ENCODE measurements around the gene RAB8A.

Gene RAB8A

DNA sequence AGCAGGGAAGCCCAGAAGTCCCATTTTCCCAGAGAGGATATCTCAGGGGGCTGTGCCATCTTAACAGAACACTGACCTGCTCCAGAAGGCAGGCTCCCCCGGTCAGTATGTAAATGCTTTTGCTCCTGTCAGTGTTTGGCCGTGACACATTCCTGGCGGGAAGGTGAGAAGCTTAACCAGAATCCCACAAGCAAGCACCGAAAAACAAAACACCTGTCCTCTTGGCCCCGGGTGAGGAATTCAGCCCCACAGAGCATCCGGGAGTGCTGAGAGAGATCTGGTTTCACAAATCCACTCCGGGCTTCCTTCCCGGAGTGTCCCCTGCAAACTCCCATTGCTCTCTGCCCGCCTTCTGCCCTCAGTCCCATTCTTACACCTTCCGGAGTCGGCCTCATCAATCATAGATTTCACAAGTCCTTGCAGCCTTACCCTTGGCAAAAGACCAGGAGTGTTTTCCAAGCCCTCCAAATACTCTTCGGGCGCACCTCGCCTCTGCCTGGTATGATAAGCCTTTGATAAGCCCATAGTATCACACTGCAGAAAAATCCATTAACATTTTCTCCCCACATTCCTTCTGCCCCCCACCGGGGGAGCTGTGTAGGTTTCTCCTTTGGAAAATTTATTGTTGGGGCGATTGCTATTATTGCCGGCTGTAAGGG, 23.2 kb upstream of the RAB8A start:
- H3K4me1 ChIP-seq (ENCODE audit: insufficient read depth, low read length, severe bottlenecking) = peaks cover 5% of the 10 kb centered on the region
- no peaks in the 10 kb centered on the region for H3K79me2 ChIP-seq (ENCODE audit: insufficient read depth, low read length)
- H3K36me3 ChIP-seq (ENCODE audit: insufficient read depth, low read length) = peaks cover 20% of the 10 kb centered on the region; the same call in 1 of the 2 replicates
- no peaks in the 10 kb centered on the region for H3F3A ChIP-seq (ENCODE audit: insufficient read depth, low read length)
- no peak overlapping the region for H3K4me3 ChIP-seq (ENCODE audit: low read depth, low read length, poor library complexity, severe bottlenecking)
- H3K4me2 ChIP-seq (ENCODE audit: low read length) = no peak overlapping the region
- no peaks in the 10 kb centered on the region for H4K20me1 ChIP-seq (ENCODE audit: insufficient read depth, low read length)
- H2AFZ ChIP-seq (ENCODE audit: low read length) = no peak overlapping the region
- H3K27ac ChIP-seq (ENCODE audit: low read depth, low read length, poor library complexity, severe bottlenecking) = no peak overlapping the region
- no peaks in the 10 kb centered on the region for H3K9me3 ChIP-seq (ENCODE audit: low read length)
- H3K9me2 ChIP-seq (ENCODE audit: low read depth, low read length) = no peaks in the 10 kb centered on the region
- TF ChIP-seq EZH2 (IDR thresholded peaks at IDR 0.05; ENCODE audit: borderline replicate concordance, low read length) (no peak), CTCF (IDR thresholded peaks at IDR 0.05; ENCODE audit: low read length) (no peak)
- H3K9ac ChIP-seq (ENCODE audit: low read length) = no peak overlapping the region
- H3K27me3 ChIP-seq (ENCODE audit: insufficient read depth, low read length) = no peaks in the 10 kb centered on the region

DNA sequence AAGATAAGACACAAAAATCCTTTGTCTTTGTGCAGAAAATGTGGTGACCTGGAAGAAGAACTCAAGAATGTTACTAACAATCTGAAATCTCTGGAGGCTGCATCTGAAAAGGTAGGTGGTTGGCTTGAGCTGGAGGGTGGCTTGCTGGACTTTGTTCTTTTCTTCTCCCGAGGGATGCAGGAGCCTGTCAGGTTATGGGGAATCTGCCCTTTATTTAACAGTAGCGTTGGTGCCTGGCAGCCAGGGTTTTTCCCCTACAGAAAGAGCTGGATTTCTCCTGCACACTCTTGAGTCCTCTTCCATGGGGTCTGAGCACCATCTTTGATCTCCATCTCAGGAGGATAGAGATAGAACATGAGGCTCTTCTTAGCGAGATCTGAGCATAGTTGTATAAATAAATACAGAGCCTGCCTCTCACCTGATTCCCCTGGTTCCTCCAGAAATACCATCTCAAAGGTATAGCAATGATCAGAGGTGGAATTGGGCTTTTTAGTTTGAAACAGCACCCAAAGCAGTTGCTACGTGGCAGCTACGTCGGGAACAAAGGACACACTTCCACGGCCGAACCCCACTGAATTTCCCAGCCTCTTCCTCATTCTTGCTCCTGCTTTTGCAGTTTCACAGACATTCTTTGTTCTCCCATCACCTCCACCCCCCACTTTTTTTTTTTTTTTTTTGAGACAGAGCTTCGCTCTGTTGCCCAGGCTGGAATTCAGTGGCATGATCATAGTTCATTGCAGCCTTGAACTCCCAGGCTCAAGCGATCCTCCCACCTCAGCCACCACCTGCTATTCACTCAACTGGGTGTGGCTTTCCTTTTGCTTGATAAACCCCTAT, 22.5 kb upstream of the RAB8A start:
- Histone ChIP-seq H3K4me1 (ENCODE audit: insufficient read depth, low read length, severe bottlenecking) (peaks cover 5% of the 10 kb centered on the region), H3K9me3 (ENCODE audit: low read length) (no peaks in the 10 kb centered on the region), H3K9me2 (ENCODE audit: low read depth, low read length) (no peaks in the 10 kb centered on the region), H3F3A (ENCODE audit: insufficient read depth, low read length) (no peaks in the 10 kb centered on the region), H3K27ac (ENCODE audit: low read depth, low read length, poor library complexity, severe bottlenecking) (no peak overlapping the region), H2AFZ (ENCODE audit: low read length) (no peak overlapping the region), H3K4me2 (ENCODE audit: low read length) (no peak overlapping the region), H3K27me3 (ENCODE audit: insufficient read depth, low read length) (no peaks in the 10 kb centered on the region), H3K9ac (ENCODE audit: low read length) (no peak overlapping the region), H3K36me3 (ENCODE audit: insufficient read depth, low read length) (peaks cover 24% of the 10 kb centered on the region), H3K79me2 (ENCODE audit: insufficient read depth, low read length) (no peaks in the 10 kb centered on the region), H4K20me1 (ENCODE audit: insufficient read depth, low read length) (no peaks in the 10 kb centered on the region), H3K4me3 (ENCODE audit: low read depth, low read length, poor library complexity, severe bottlenecking) (no peak overlapping the region)
- TF ChIP-seq CTCF (IDR thresholded peaks at IDR 0.05; ENCODE audit: low read length) (no peak), EZH2 (IDR thresholded peaks at IDR 0.05; ENCODE audit: borderline replicate concordance, low read length) (no peak)

- no peaks in the 10 kb centered on the region for H3K27me3 ChIP-seq (ENCODE audit: insufficient read depth, low read length)
- no peak overlapping the region for H3K27ac ChIP-seq (ENCODE audit: low read depth, low read length, poor library complexity, severe bottlenecking)
- H3K4me3 ChIP-seq (ENCODE audit: low read depth, low read length, poor library complexity, severe bottlenecking) = no peak overlapping the region
- no peaks in the 10 kb centered on the region for H4K20me1 ChIP-seq (ENCODE audit: insufficient read depth, low read length)
- H3K36me3 ChIP-seq (ENCODE audit: insufficient read depth, low read length) = peaks cover 36% of the 10 kb centered on the region
- no peak overlapping the region for H3K4me2 ChIP-seq (ENCODE audit: low read length)
- H2AFZ ChIP-seq (ENCODE audit: low read length) = no peak overlapping the region
- no peaks in the 10 kb centered on the region for H3K79me2 ChIP-seq (ENCODE audit: insufficient read depth, low read length)
- no peaks in the 10 kb centered on the region for H3K9me3 ChIP-seq (ENCODE audit: low read length)
- H3K4me1 ChIP-seq (ENCODE audit: insufficient read depth, low read length, severe bottlenecking) = peaks cover 3% of the 10 kb centered on the region
- H3K9me2 ChIP-seq (ENCODE audit: low read depth, low read length) = no peaks in the 10 kb centered on the region
- no peaks in the 10 kb centered on the region for H3F3A ChIP-seq (ENCODE audit: insufficient read depth, low read length)
- no peak for TF ChIP-seq EZH2 (IDR thresholded peaks at IDR 0.05; ENCODE audit: borderline replicate concordance, low read length)
- TF ChIP-seq CTCF (IDR thresholded peaks at IDR 0.05; ENCODE audit: low read length) = no peak
- no peak overlapping the region for H3K9ac ChIP-seq (ENCODE audit: low read length)
These were observed 19.9 kb upstream of the RAB8A start for GRCh38 chr19:16091546-16092475.
